Activated CD4-positive, alpha-beta T cell treated with anti-CD3 and anti-CD28 coated beads, Interleukin-2, amount 50 U/mL, for 1 hour (primary cell): Measurements from ENCODE around the gene LDLRAD3.
"Not testable (repeated sequence)": the region's sequence is repeated elsewhere in the genome, so short reads cannot be mapped to it uniquely, and the experiment has no call there.

Experiments used
- DNase-seq: peaks from one replicate; pipeline ENCODE4 v3.0.0-alpha.2; 2020

LDLRAD3 gene

DNA sequence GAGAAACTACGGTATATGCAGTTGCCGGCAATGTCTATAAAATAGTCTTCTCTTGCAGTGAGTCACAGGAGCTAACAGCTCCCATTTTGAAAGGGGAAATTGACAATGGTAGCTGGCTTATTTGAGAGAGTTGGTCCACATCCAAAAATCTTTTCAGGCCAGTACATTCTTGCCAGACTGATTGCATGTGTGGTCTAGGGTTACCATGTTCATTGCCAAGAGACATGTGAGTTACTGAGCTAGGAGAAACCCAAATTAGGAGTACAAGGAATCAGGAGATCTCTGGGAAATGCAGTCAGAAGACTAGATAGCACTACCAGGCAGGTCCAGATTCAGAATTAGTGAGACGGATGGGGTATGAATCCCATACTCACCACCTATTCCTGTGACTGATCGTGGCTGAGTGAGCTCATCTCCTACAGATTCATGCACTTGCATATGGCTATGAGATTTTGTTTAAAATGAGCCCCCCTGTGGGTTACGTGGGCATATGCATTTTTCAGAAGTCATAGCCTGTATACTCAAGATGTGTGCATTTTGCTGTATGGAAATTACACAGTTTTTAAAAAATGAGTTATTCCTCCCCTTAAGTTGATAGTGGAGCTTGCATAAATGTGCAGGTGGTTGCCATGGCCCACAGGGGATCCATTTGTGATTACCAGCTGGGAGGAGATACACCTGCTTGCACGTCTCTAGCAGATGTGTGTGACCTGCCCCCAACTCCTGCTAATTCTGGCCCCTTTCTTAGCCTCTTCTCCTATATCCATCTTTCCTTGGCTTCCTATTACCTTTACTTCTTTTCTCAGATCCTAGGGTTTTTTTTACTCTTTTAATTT is 242.7 kb downstream of the LDLRAD3 start:
- no peak for DNase-seq

DNA sequence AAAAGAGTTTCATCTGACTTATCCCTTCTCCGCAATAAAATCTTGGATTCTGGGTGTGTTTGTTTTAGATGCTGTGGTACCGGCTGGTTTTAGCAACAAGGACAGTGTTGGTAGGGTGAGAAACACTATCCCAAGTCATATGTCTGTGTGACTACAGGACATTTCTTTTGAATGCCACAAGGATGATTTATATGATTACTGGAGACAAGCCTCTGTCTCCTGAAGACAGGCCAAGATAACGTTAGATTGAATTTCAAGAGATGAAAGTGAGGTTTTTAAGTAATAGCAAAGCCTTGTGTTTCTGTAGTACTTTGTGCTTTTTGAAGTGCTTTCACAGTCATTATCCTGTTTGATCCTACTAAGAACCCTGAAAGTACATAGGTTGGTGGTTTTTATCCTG is 243.8 kb downstream of the LDLRAD3 start:
- no peak for DNase-seq

DNA sequence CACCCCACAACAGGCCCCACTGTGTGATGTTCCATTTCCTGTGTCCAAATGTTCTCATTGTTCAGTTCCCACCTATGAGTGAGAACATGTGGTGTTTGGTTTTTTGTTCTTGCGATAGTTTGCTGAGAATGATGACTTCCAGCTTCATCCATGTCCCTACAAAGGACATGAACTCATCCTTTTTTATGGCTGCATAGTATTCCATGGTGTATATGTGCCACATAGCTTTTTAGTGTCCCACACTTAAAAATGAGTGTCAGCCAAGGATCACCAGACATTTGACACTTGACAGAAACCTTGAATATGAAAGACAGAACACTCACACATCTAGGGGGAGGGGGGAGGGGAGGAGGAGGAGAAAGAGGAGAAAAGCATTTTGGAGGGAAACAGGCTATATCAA is 245.9 kb downstream of the LDLRAD3 start:
- DNase-seq, result not testable (repeated sequence)

DNA sequence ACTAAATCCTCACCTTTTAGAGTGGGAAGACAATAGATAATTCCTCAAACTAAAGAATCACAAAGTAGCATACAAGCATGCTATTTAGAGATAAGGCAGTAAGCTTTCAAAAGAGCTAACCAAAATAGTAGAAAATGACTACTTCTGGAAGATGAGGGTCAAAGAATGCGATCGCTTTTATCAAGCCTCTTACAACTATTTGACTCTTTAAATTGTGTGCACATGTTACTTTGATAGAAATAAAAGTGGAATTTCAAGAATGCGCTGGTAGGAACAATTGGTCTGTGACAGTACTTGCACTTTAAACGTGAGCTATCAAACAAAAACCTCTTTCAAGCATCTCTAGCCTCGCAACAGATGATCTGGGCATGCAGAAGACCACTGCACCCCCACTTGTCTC is 248.1 kb downstream of the LDLRAD3 start:
- DNase-seq, result no peak

DNA sequence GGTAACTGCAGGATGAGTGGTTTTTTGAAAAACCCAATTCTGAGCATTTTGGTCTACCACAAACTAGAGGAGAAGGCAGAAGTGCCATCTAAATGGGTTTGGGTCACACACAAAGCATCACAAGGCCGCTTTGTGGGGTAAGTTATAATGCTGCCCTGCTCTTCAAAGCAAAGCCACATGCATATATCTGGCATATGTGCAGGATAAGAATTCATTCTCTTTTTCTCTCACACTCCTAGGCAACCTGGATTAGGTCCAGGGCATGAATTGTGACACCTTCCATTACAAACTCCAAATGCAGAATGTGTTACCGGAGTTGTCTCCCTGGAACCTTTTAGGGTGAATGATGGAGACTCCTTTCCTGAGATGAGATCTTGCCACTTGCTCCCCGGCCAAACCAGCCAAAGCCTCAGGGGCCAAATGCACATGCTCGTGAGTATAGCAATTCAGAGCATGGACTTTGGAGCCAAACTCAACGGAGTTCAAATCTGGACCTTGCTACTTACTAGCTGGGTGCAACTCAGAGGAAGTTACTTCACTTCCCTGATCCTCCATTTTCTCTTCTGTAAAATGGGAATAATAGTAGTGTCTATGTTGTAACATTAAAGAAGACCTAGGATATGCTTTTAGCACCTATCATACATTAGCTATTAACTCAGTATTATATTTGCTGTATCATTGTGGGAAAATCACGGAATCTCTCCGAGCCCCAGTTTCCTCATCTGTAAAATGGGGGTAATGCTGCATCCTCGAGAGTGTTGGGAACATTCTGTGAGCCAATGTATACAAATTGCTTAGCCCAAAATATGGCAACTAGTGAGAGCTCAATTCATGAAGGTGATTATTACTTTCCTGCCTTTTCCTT is 248.8 kb downstream of the LDLRAD3 start:
- DNase-seq, result no peak

DNA sequence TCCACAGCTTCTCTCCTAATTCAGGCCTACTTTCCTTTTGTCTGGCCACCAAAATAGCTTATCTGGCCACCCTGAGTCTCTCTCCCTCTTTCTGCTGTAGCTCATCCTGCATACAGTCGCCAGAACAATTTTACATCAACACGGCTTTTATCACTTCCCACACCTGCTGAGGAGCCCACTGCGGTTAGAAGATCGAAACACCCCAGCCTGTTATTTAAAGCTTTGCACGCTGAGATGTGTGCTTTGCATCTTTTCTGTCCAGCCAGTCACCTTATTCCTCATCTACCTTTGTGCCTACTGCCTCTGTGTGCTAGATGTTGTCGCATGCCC is 249.4 kb downstream of the LDLRAD3 start:
- DNase-seq, result no peak

DNA sequence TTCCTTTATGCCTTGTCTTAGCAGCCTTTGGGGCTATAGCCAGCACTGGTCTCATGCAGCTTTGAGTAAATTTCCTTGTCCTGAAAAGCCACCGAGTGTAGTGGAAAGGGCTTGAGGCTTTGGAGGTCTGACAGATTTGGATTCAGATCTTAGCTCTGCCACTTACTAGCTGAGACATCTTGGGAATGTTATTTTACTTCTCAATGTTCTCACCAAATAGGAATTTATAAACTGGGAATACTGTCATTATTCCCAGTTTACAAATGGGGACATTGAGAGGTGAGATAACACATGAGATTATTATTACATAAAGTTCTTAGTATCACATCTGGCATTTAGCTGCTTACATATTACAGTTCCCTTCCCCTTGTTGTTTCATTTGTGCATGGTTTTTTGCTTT is 249.9 kb downstream of the LDLRAD3 start:
- no peak for DNase-seq

DNA sequence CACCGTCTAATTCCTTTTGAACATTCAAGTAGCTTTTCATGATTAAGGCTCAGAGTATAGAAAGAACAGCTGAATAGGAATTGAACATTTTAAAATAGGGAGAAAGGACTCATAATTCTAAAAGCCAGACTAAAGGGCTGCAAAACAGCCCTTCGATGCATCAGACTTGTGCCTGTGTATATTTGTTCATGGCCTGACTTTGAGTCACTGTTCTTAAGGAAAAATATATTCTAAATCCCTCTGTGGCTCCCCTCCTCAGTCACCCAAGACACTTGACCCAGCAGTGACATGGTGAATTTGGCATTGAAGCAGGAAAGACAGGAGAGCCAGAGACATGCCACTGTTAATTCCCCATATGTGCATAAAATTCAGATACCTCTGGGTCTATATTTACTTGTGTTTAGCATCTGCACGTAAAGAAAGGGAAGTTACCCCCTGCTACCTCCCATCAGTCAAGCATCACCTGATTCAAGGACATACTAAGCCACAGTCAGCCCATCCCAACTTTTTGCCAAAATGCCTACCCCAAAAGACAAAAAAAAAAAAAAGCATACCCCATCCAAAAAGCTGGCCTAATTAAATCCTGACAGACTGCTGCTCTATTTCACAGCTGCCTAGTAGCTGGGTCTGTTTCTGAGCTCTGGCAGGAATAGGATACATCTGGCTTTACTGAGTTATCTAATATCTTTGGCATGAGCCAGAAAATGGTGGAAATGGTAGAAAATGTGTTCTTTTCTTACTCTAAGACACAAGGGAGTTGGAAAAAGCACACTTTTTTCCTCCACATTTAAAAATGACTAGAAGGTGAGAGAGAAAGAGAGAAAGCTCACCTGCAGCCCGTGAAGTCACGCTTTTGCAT is 251.9 kb downstream of the LDLRAD3 start:
- DNase-seq, result no peak

DNA sequence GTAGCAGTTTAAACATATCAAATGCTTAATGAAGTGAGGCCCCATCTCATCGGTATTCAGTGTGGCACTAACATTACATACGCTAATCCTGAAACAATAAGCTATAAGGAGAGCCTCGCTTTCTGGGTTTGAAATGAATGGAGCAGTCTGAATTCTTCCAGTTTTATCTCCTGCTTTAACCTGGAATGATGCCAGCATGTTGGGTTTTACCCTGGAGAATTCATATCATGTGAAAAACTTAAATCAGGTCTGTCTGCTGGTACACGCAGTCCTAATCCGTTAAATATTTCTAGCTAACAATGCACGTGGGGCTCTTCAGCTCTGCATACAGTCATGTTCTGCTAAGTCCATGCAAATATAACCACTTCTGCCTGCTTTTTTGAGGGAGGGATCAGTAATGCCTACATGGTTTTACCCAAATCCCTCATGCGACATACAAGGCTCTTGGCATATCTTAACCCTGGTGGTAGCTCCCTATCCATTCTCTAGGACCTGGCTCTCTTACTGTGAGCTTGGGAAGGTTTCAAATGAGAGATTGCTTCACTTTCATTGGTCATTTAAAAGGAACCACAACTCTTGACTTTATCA is 252.6 kb downstream of the LDLRAD3 start:
- DNase-seq, result no peak

DNA sequence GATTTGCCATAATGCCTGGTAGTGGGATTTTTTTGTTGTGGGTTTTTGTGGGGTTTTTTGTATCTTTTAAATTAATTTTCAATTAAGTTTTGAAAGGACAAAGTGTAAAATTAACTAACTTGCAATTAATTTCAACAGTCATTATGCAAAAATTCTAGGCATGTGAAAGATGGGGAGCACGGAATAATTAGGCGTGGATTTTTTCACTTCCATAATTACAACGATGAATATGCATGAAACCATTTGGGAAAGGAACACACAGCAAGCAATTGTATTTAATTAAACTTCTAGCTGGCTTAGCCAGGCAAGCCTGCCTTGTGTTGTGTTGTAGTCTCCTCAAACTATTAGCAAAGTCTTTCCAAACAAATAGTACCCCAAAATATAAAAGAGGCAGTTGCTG is 257.5 kb downstream of the LDLRAD3 start:
- no peak for DNase-seq

DNA sequence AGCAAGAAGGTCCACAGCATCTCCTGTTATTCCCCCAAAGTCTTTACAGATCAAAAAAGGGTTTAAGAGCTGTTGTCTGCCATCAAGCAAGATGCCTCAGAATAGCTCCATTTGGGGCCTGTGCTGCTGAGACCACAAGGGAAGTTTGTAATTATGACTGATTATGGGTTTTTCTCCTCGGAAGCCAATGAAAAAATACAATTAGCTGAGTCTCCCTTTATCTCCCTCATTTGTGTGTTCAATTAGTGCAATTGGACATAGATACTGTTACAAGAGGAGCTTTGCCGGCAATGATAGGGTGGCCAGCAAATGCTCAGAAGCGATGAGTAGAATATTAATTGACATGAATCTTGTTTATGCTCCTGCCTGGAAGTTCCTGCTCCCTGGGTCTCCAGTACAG is 261.7 kb downstream of the LDLRAD3 start:
- DNase-seq, result no peak

DNA sequence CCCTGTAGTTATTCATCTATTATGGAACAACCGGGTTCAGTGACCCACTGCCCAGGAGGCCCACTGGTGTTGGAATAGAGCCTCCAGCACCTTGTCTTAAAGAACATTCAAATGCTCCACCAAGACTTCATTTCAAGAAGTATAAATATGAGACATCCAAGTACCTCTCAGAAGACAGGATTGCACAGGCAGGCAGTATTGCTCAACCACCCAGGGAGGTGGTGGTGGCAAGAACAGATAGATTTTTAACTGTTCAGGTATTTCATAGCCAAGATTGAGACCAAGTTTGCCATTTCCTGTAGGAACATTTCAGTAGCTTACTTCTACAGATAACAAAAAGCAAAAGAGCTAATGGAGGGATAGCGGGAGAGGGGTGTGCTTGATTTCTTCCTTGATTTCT is 266.7 kb downstream of the LDLRAD3 start:
- DNase-seq, result no peak

DNA sequence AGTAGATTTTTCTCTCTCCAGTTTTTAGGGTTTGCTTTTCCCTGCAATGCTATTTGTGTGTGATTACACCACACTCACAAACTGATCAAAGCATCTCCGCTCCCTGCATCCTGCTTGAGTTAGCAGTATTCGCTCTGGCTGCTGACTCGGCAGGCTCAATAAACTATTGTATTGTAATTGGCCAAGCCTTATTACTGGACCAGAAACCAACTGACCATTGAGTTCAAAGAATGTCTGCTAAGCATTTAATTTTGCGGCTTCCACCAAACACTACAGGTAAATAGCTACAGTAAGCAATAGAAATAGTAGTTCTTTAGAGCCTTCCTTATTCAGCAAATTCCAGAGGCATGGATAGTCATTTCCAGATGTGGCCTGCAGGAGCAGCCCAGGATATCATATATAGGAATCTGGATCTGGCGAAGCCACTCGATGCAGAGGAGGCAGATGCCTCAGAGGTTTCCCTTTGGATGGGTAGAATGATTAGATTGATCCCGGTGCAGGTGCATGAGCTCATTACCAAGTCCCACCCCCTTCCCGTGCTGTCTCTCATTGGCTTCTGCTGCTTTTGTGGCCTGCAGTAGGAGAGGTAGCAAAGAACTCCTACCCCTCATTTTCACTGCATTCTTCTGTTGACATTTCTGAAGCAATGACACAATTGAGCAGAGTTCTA is 268.0 kb downstream of the LDLRAD3 start:
- DNase-seq, result no peak

DNA sequence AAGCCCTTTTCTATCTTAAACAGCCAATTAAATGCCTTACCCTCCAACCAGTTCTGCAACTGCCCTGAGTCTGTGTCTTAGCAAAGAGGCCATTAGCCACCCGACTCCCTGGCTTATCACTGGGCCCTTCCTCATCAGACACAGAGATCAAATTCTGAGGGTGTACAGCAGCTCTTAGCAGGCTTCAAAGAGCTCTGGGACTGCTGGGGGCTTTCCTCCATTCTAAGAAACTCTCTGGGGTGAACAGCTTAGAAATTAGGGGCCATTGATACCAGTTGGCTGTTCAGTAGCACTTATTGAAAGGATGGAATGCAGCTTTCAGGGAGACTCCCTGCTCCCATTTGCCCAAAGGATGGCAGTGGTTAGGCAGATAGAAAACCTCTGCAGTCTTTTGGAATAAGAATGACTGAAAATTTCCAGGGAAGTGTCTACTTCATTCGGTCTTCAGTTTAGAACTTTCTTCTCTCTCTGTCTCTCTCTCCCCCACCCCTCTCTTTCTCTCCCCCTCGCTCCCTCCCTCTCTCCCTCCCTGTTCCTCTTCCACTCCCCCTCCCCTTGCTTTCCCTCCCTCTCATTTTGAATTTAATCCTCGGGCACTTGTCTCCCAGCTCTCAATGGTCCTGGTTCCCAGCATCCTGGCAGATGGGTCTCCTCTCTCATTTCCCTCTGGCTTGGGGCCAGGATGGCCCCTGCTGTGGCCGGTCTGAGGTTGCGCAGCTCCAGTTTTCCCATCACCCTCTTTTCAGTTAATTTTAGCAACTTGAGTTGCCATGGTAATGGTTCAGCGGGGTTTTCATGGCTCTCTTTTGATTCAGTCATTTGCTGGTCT is 268.9 kb downstream of the LDLRAD3 start:
- DNase-seq, result no peak

DNA sequence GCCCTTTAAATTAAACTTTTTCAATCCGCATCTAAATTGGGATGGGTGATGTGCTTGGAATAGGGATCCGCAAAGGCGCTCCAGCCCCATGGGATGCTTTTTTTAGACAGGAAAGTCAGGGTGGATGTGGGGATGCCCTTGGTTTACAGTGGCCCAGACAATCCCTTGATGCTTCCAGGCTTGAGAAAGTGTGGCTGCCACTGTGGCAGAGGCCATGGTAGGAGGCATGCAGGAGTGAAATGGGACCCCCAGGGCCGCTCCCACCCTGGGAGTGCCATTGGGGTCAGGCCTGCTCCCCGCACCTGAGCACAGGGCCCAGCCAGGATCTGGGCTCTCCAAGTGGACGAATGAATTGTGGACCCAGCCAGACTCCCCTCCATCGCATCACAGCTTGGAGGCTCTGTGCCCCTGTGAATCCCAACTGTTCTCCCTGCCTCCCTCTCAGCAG is 269.6 kb downstream of the LDLRAD3 start:
- DNase-seq, result no peak

DNA sequence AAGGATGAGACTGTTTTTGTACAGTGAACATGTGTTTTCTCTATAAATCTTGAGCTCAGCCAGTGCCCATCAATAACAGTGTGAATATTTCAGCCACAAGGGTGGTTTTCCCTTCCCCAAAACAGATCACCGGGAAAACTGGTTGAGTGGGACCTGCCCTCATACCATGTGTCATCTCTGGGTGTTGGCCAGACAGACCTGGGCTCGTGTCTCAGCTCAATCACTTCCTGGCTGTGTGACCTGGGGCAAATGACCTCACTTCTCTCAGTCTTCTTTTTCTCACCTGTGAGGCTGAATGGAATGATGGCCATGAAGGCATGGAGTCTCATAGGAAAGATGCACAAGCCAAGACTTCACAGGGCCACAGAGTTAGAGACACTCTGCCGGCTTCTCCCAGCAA is 270.6 kb downstream of the LDLRAD3 start:
- no peak for DNase-seq

DNA sequence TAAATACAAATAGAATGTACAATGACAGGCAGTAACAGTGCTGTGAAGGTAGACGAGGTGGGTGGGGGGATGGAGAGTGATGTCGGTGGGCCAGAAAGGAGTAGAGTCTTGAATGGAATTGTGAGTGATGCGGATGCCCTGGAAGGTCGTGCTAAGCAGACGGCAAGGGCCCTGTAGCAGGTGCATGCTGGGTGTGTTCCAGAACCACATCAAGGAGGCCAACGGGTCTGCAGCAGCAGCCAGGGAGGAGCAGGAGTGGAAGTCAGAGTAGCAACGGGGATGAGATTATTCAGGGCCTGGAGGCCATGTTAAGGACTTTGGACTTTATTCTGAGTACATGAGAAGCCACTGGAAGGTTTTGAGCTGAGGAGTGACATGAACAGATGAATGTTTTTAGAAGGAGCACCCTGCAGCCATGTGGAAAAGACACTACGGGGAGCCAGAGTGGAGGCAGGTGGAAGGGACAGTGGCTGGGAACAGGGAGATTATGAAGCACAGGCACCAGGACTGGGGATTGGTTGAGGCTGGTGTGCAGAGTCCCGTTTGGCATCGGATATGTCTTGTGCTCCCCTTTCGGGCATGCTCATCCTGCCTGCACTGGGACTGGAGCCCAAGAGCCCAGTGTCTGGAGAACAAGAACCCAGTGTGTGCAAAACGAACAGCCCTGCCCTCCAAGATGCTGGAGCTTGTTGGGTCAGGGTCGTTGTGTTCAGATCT is 271.3 kb downstream of the LDLRAD3 start:
- no peak for DNase-seq

DNA sequence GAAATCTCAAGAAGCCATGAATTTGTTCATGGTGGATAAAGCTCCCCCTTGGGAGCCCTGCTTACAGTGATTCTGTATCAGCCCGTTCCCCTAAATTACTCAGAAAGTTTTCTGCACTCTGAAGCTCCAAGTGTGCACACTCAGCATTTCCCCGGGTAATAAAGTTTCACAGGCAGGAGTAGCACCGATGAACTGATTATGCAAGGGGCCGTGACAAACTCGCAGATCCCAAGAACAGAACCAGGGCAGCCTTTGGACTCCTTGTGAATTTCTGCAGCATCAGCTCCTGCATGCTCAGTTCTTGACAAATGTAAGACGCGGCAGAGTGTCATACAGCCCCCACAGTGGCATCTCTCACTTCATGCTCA is 271.8 kb downstream of the LDLRAD3 start:
- DNase-seq, result no peak

DNA sequence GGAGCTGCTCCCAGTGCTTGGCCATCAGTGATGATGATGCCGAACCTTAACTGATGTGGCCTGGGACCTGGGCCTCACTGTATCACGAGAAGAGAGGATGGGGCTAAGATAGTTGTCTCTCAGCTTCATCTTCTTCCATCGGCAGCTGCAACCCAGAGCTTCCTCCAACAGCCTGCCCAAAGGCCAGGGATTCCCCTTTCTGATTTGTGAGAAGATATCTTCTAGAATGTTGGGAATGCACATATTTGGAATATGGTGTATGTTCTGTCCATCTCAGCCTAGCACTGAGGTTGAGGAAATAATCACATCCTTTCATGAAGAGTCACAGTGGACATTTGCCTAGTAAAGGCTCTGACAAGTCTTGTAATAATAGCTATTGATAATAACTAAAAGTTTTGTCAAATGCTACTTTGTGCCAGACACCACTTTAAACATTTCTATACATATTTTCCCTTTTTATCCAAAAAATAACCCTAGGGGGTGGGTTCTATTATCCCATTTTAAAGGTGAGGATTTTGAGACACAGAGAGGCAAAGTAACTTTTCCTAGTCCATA is 272.3 kb downstream of the LDLRAD3 start:
- no peak for DNase-seq

DNA sequence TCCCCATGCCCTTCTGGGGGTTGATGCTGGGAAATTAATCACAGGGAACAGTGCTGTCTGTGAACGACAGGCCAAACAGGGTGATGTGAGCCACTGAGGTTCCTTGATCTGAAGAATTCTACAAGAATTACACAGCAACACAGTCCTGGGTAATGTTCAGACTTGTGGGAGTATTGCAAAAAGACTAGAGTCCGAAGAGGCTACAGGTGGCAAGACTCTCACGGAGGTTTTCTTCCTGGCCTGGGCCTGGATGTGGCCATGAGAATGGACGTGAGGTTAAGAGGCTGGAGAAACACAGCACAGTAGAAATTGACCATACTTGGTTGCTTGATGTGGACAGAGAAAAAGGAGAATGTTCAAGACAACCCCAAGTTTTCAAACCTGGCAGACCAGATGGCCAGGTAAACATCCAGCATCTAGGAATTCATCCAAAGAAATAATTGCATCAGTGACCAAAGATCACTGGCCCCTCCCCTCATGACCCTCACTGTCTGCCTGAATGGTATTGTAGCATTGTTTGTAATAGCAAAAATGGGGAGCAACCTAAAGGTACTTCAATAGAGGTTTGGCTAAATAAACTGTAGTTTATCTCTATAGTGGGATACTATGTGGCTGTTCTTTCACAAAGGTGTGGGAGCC is 274.5 kb downstream of the LDLRAD3 start:
- DNase-seq, result no peak
